ENCODE measurements around the gene SPHK2.
A peak's percentile ranks its signal among the peaks of the same experiment; 100 is the strongest.
"Not testable (repeated sequence)": the region's sequence is repeated elsewhere in the genome, so short reads cannot be mapped to it uniquely, and the experiment has no call there.

SPHK2 gene, protein sequence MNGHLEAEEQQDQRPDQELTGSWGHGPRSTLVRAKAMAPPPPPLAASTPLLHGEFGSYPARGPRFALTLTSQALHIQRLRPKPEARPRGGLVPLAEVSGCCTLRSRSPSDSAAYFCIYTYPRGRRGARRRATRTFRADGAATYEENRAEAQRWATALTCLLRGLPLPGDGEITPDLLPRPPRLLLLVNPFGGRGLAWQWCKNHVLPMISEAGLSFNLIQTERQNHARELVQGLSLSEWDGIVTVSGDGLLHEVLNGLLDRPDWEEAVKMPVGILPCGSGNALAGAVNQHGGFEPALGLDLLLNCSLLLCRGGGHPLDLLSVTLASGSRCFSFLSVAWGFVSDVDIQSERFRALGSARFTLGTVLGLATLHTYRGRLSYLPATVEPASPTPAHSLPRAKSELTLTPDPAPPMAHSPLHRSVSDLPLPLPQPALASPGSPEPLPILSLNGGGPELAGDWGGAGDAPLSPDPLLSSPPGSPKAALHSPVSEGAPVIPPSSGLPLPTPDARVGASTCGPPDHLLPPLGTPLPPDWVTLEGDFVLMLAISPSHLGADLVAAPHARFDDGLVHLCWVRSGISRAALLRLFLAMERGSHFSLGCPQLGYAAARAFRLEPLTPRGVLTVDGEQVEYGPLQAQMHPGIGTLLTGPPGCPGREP

GRCh38 chr19:48618916-48619691 lies at the start of gene SPHK2, which contains the start of gene RPL18:
TSS of gene SPHK2 (plus strand) at chr19:48619506. CDS start at chr19:48620515, 1,009 bp downstream.
TSS of gene RPL18 (minus strand) at chr19:48619178. CDS start at chr19:48619143, 35 bp downstream.
- in situ Hi-C loops (cut with HindIII; ENCODE audit: low pct_unique_long_range_greater_than_20kb, low sequenced_read_pairs), result no loop called here
- peak; percentile 89 to 99 for DNase-seq (ENCODE audit: low read depth in 1 of 2, low spot score in 1 of 2)
- no peak for TF ChIP-seq JUND (IDR thresholded peaks at IDR 0.05; ENCODE audit: low read depth)

DNA sequence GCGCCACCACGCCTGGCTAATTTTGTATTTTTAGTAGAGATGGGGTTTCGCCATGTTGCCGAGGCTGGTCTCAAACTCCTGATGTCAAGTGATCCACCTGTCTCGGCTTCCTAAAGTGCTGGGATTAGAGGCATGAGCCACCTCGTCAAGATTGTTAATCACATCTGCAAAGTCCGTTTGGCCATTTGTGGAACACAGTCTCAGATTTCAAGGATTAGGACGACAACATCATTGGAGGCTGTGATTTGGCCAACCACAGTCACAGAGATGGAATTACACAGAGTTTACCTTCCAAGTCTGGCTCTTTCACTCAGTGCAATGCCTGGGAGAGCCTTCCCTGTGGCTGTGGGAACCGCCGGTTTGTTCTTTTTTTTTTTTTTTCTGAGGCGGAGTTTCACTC lies 49.5 kb upstream of the SPHK2 start:
- no peak for TF ChIP-seq JUND (IDR thresholded peaks at IDR 0.05; ENCODE audit: low read depth)
- in situ Hi-C loops (cut with HindIII; ENCODE audit: low pct_unique_long_range_greater_than_20kb, low sequenced_read_pairs), result no loop called here
- peak in 1 of 2 experiments; percentile 89 for DNase-seq (ENCODE audit: low read depth in 1 of 2, low spot score in 1 of 2)

GRCh38 chr19:48571378-48572162 lies 47.7 kb upstream of the SPHK2 start:
- in situ Hi-C loops (cut with HindIII; ENCODE audit: low pct_unique_long_range_greater_than_20kb, low sequenced_read_pairs), result no loop called here
- no peak for TF ChIP-seq JUND (IDR thresholded peaks at IDR 0.05; ENCODE audit: low read depth)
- peak in 1 of 2 experiments; percentile 93 for DNase-seq (ENCODE audit: low read depth in 1 of 2, low spot score in 1 of 2)

- in situ Hi-C loops (cut with HindIII; ENCODE audit: low pct_unique_long_range_greater_than_20kb, low sequenced_read_pairs), result no loop called here
- no peak for TF ChIP-seq JUND (IDR thresholded peaks at IDR 0.05; ENCODE audit: low read depth)
- peak in 1 of 2 experiments; percentile 56 for DNase-seq (ENCODE audit: low read depth in 1 of 2, low spot score in 1 of 2)
Observed at GRCh38 chr19:48573163-48573505, 46.2 kb upstream of the SPHK2 start.

DNA sequence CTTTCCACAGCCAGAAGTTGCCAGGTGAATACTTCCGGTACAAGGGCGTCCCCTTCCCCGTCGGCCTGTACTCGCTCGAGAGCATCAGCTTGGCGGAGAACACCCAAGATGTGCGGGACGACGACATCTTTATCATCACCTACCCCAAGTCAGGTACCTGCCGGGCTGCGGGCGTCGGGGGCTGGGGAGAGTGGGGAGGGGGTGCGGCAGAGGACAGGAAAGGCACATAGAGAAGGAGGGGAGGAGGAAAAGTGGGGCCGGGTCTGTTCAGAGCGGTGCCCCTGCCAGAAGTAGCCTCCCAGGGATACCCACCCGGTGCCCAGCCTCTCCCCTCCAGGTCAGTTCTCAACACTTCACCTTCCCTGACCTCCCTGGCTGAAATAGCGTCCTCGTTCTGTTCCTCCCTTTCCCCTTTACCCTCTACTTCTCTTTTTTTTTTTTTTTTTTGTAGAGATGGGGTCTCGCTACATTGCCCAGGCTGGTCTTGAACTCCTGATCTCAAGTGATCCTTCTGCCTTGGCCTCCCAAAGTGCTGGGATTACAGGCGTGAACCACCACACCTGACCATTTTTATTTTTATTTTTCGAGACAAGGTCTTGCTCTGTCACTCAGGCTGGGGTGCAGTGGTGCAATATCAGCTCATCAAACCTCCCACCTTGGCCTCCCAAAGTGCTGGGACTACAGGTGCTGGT lies 43.2 kb upstream of the SPHK2 start:
- in situ Hi-C loops (cut with HindIII; ENCODE audit: low pct_unique_long_range_greater_than_20kb, low sequenced_read_pairs), result no loop called here
- no peak for TF ChIP-seq JUND (IDR thresholded peaks at IDR 0.05; ENCODE audit: low read depth)
- no peak for DNase-seq (ENCODE audit: low read depth in 1 of 2, low spot score in 1 of 2)

DNA sequence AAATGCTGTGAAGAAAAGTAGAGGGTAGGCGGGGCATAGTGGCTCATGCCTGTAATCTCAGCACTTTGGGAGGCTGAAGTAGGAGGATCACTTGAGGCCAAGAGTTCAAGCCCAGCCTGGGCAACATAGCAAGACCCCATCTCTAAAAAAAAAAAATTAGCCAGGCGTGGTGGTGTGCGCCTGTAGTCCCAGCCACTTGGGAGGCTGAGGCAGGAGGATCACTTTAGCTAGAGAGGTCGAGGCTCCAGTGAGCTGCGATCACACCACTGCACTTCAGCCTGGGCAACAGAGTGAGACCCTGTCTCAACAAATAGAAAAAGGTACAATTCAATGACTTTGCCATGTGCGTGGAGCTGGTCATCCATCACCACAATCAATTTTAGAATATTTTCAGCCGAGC lies 41.4 kb upstream of the SPHK2 start:
- DNase-seq (ENCODE audit: low read depth in 1 of 2, low spot score in 1 of 2); in situ Hi-C loops (cut with HindIII; ENCODE audit: low pct_unique_long_range_greater_than_20kb, low sequenced_read_pairs): not testable (repeated sequence)

DNA sequence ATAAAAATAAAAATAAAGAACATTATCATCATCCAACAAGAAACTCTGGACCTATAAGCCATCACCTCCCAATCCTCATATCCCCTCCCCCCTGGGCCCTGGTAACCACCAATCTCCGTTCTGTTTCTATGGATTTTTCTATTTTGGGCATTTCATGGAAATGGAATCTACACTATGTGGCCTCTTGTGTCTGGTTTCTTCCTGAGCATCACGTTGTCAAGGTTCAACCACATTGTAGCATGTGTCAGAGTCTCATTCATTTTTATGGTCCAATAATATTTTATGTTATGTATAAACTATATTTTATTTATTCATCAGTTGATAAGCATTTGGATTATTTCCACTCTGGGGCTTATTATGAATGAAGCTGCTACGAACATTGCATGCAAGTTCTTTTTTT lies 40.4 kb upstream of the SPHK2 start:
- no peak for TF ChIP-seq JUND (IDR thresholded peaks at IDR 0.05; ENCODE audit: low read depth)
- DNase-seq (ENCODE audit: low read depth in 1 of 2, low spot score in 1 of 2), result no peak
- in situ Hi-C loops (cut with HindIII; ENCODE audit: low pct_unique_long_range_greater_than_20kb, low sequenced_read_pairs), result no loop called here

- DNase-seq (ENCODE audit: low read depth in 1 of 2, low spot score in 1 of 2), result peak in 1 of 2 experiments; percentile 42
- TF ChIP-seq JUND (IDR thresholded peaks at IDR 0.05; ENCODE audit: low read depth), result no peak
- in situ Hi-C loops (cut with HindIII; ENCODE audit: low pct_unique_long_range_greater_than_20kb, low sequenced_read_pairs), result no loop called here
Observed at GRCh38 chr19:48582168-48582567, 37.1 kb upstream of the SPHK2 start.

DNA sequence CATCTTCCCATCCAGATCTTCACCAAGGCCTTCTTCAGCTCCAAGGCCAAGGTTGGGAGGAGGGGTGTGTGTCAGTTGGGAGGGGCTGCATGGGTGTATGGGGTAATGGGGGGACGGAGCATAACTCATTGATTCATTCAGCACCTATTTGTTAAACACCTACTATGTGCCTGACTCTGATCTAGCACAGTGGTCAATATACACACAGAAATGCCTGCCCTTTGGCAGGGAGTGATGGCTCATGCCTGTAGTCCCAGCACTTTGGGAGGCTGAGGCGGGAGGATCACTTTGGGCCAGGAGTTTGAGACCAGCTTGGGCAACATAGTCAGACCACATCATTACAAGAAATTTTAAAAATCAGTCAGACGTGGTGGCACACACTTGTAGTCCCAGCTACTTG lies 31.9 kb upstream of the SPHK2 start:
- no peak for DNase-seq (ENCODE audit: low read depth in 1 of 2, low spot score in 1 of 2)
- no peak for TF ChIP-seq JUND (IDR thresholded peaks at IDR 0.05; ENCODE audit: low read depth)
- in situ Hi-C loops (cut with HindIII; ENCODE audit: low pct_unique_long_range_greater_than_20kb, low sequenced_read_pairs), result no loop called here

GRCh38 chr19:48588670-48589401 lies 30.5 kb upstream of the SPHK2 start:
- no peak for TF ChIP-seq JUND (IDR thresholded peaks at IDR 0.05; ENCODE audit: low read depth)
- peak; percentile 67 to 80 for DNase-seq (ENCODE audit: low read depth in 1 of 2, low spot score in 1 of 2)
- in situ Hi-C loops (cut with HindIII; ENCODE audit: low pct_unique_long_range_greater_than_20kb, low sequenced_read_pairs), result no loop called here

DNA sequence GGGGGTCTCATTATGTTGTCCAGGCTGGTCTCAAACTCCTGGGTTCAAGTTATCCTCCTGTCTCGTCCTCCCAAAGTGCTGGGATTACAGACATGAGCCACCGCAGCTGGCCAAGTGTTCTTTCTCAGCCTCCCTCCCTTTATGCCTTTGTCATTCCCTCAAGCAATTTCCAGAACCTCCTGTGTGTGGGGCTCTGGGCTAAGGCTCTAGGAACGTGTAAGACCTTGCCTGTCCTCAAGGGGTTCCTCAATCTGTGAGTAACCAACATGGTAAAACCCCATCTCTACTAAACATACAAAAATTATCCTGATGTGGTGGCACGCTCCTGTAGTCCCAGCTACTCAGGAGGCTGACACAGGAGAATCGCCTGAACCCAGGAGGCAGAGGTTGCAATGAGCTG lies 28.3 kb upstream of the SPHK2 start:
- in situ Hi-C loops (cut with HindIII; ENCODE audit: low pct_unique_long_range_greater_than_20kb, low sequenced_read_pairs), result no loop called here
- no peak for DNase-seq (ENCODE audit: low read depth in 1 of 2, low spot score in 1 of 2)
- no peak for TF ChIP-seq JUND (IDR thresholded peaks at IDR 0.05; ENCODE audit: low read depth)

Measured in T47D (cell line).